ENCODE data around the gene LCE1C.

Gene LCE1C

DNA sequence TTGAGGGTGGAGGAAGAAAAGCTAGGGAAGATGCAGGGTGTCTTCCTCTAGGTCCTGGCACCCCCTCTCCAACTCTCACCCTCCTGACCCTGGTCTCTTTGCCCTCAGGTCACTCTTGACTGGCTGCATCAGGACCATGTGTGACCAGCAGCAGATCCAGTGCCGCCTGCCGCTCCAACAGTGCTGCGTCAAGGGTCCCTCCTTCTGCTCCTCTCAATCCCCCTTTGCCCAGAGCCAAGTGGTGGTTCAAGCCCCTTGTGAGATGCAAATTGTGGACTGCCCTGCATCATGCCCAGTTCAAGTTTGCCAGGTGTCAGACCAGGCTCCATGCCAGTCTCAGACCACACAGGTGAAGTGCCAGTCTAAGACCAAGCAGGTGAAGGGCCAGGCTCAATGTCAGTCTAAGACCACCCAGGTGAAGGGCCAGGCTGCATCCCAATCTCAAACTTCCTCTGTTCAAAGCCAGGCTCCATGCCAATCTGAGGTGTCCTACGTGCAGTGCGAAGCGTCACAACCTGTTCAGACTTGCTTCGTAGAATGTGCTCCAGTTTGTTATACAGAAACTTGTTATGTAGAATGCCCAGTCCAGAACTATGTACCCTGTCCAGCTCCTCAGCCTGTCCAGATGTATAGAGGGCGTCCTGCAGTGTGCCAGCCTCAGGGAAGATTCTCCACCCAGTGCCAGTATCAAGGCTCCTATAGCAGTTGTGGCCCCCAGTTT is 46.8 kb downstream of the LCE1C start:
- no peak for DNase-seq (ENCODE audit: low spot score)

DNA sequence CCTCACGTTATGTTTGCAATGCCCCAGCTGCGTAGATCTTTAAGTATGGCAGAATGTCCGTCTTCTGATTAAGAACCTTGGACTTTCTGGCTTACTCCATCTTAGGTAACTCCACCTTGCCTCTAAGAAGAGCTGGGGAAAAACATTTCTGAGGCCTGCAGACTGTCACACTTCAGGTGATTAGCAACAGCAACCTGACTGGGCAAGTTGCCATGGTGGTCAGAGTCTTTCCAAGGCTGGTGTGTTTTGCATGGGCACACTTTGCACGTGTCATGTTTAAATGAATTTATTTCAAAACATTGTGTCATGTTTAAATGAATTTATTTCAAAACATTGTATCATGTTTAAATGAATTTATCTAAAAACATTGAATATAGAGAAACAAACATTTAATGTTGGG is 47.8 kb downstream of the LCE1C start:
- no peak for DNase-seq (ENCODE audit: low spot score)

GRCh38 chr1:152757747-152758146 is 48.7 kb downstream of the LCE1C start, which contains the start of gene KPRP:
TSS of gene KPRP (plus strand) at chr1:152758025. CDS start at chr1:152759589, 1,564 bp downstream.
- no peak for DNase-seq (ENCODE audit: low spot score)

- DNase-seq (ENCODE audit: low spot score): no peak
These were observed 49.6 kb downstream of the LCE1C start for GRCh38 chr1:152756872-152757271.
